Type B pancreatic cell (in vitro differentiated cells): Measurements from ENCODE around the gene VSIR. TPM values are rescaled to one million over a fixed set of nuclear protein-coding genes. Genes with fewer than 3 reads are reported as not detected.

ENCODE experiments used
- DNase-seq: peaks from one replicate; pipeline ENCODE4 v3.0.0; 2021; ENCODE audit warnings: mixed read lengths; ENCODE audit not compliant: unreplicated experiment; ENCODE audit errors: extremely low spot score
- H3K27ac Mint-ChIP-seq: 2 replicates; pipeline ENCODE4 v1.8.0; 2021; ENCODE audit warnings: mild to moderate bottlenecking, mixed read lengths
- H3K27me3 Mint-ChIP-seq: 2 replicates; pipeline ENCODE4 v1.8.0; 2021; ENCODE audit warnings: mixed read lengths
- H3K36me3 Mint-ChIP-seq: 2 replicates; pipeline ENCODE4 v1.8.0; 2021; ENCODE audit warnings: mixed read lengths
- H3K4me1 Mint-ChIP-seq: one replicate; pipeline ENCODE4 v1.8.0; 2021; ENCODE audit warnings: mixed read lengths; ENCODE audit not compliant: unreplicated experiment
- H3K4me3 Mint-ChIP-seq: 2 replicates; pipeline ENCODE4 v1.8.0; 2021; ENCODE audit warnings: mild to moderate bottlenecking, mixed read lengths
- H3K9me3 Mint-ChIP-seq: 2 replicates; pipeline ENCODE4 v1.8.0; 2021; ENCODE audit warnings: mixed read lengths
- total RNA-seq: library from RNA; stranded (reverse); gene quantifications from 2 replicates; pipeline ENCODE4 v1.2.1, GENCODE V29; 2021; ENCODE audit warnings: low replicate concordance
- TF ChIP-seq, protein P1 (sequence below): fragments of 200-600 bp; sonication (generic); conservative IDR thresholded peaks from 2 replicates; pipeline ENCODE4 v1.5.0; 2021; ENCODE audit warnings: antibody characterized with exemption, mild to moderate bottlenecking

VSIR gene
- total RNA-seq, 1 donor from 2014 or later: 47.0 TPM

DNA sequence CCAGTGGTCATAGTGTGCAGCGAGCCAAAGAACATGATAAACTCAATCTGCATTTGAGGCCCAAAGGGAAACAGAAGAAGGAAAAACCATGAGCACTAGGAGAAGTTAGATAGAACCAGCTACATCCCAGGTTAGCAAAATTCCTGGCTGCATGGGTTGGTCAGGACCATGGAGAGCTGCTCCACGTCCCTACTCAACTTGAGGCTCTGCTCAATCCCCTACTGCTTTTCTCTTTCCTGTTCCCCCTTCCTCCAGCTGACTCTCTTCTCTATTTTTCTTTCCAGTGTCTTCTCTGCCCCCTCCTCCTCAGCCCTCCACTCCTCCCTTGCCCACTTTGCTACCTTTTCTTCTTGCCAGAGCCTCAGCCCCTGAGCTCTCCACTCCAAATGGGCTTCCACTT lies 21.9 kb upstream of the VSIR start:
- no peaks in the 10 kb centered on the region for H3K4me1 Mint-ChIP-seq
- DNase-seq: no peak
- H3K9me3 Mint-ChIP-seq: no peaks in the 10 kb centered on the region
- TF ChIP-seq, protein P1, sequence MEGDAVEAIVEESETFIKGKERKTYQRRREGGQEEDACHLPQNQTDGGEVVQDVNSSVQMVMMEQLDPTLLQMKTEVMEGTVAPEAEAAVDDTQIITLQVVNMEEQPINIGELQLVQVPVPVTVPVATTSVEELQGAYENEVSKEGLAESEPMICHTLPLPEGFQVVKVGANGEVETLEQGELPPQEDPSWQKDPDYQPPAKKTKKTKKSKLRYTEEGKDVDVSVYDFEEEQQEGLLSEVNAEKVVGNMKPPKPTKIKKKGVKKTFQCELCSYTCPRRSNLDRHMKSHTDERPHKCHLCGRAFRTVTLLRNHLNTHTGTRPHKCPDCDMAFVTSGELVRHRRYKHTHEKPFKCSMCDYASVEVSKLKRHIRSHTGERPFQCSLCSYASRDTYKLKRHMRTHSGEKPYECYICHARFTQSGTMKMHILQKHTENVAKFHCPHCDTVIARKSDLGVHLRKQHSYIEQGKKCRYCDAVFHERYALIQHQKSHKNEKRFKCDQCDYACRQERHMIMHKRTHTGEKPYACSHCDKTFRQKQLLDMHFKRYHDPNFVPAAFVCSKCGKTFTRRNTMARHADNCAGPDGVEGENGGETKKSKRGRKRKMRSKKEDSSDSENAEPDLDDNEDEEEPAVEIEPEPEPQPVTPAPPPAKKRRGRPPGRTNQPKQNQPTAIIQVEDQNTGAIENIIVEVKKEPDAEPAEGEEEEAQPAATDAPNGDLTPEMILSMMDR: no peak
- H3K27me3 Mint-ChIP-seq: peaks cover 9% of the 10 kb centered on the region
- H3K27ac Mint-ChIP-seq: no peak overlapping the region
- H3K36me3 Mint-ChIP-seq: no peaks in the 10 kb centered on the region
- no peak overlapping the region for H3K4me3 Mint-ChIP-seq

DNA sequence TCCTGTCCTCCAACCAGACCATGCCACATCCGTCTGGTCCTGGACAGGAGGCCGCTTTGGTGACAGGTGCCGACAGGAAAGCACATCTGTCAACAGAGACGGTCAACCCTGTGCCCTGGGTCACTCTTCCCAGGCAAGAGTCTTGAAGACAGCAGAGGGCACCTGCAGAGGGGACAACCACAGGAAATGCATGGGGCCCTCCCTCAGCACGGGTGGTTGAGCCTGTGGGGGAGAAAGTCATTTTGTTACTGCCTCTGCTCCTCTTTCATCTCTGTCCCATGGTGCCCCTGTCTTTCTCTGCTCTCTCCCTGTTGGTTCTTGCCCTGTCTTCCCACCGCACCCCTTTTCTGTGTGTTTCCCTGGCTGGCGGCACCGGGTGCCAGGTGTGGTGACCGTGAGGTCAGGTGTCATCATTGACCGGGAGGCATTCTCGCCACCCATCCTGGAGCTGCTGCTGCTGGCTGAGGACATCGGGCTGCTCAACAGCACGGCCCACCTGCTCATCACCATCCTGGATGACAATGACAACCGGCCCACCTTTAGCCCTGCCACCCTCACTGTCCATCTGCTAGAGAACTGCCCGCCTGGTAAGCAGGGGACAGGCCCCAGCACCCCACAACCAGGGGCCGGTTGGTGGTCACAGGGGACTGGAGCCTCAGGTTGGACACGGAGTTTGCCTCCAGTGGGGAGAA lies 17.6 kb upstream of the VSIR start:
- Mint-ChIP-seq H3K36me3 (no peaks in the 10 kb centered on the region), H3K27me3 (peaks cover 4% of the 10 kb centered on the region), H3K27ac (no peak overlapping the region), H3K4me3 (no peak overlapping the region), H3K4me1 (no peaks in the 10 kb centered on the region), H3K9me3 (no peaks in the 10 kb centered on the region)
- no peak for DNase-seq
- TF ChIP-seq, protein P1: no peak

DNA sequence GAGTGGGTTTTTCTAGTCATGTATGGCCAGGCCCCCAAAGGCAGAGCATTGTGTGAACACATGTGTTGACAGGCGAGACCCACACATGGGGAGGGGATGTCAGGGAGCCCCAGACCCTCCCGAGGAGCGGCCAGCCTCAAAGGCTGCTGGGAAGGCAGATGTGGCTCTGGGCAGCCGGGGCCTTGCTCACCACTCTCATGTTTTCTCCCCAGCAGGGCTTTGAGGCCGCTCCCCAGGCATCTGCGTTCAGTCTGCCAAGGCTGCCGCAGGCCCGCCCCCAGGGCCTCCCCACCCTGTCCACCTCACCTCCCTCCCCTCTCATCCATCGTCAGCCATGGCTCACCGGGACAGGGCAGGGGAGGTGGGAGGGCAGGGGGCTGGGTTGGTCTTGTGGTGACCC lies 16.6 kb upstream of the VSIR start:
- no peak for DNase-seq
- no peaks in the 10 kb centered on the region for H3K9me3 Mint-ChIP-seq
- H3K27ac Mint-ChIP-seq: no peak overlapping the region
- TF ChIP-seq, protein P1: no peak
- no peaks in the 10 kb centered on the region for H3K4me1 Mint-ChIP-seq
- H3K27me3 Mint-ChIP-seq: no peaks in the 10 kb centered on the region
- no peak overlapping the region for H3K4me3 Mint-ChIP-seq
- no peaks in the 10 kb centered on the region for H3K36me3 Mint-ChIP-seq

DNA sequence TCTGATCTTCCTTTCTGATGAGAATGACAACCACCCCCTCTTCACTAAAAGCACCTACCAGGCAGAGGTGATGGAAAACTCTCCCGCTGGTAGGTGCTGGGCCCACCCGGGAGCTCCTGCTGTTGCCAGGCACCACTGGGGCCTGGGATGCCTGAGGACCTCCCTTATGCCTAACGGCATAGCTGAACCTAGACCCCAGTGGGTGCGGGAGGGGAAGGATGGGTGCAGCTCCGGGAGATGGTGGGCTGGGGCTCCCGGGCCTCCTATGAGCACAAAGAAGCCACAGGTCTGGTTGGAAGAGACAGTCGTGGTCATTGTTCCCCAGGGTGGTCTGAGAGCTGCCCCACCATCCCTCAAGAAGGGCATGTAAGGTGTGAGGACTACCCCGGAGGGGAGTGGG lies 15.6 kb upstream of the VSIR start:
- Mint-ChIP-seq H3K27me3 (peaks cover 4% of the 10 kb centered on the region), H3K36me3 (no peaks in the 10 kb centered on the region), H3K4me1 (no peaks in the 10 kb centered on the region), H3K9me3 (no peaks in the 10 kb centered on the region), H3K4me3 (no peak overlapping the region), H3K27ac (no peak overlapping the region)
- no peak for DNase-seq
- TF ChIP-seq, protein P1: no peak

DNA sequence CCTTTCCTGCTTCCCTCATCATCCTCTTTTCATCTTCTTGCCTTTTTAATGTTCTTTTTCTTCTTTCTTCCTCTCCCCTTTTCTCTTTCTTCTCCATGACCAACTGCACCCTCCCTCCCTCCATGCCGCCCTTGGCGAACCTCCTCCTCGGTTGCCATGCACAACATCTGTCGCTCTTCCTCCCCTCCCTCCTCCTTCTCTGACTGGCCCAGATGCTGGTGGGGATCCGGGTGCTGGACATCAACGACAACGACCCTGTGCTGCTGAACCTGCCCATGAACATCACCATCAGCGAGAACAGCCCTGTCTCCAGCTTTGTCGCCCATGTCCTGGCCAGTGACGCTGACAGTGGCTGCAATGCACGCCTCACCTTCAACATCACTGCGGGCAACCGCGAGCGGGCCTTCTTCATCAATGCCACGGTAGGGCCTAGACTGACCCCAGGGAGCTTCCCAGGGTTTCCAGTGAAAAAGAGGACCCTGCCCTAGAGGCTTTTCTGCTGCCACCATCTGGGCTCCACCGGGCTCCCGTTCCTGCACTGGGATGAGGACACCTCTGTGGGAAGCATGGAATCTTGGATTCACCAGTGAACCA lies 11.5 kb upstream of the VSIR start:
- Mint-ChIP-seq H3K9me3 (no peaks in the 10 kb centered on the region), H3K27ac (no peak overlapping the region), H3K36me3 (no peaks in the 10 kb centered on the region), H3K4me1 (no peaks in the 10 kb centered on the region), H3K4me3 (no peak overlapping the region), H3K27me3 (peaks cover 12% of the 10 kb centered on the region)
- no peak for DNase-seq
- TF ChIP-seq, protein P1: no peak
